ENCODE results near the gene RAPGEF2. TPM values are rescaled to one million over a fixed set of nuclear protein-coding genes. Genes with fewer than 3 reads are reported as not detected.
"Not testable (repeated sequence)": the region's sequence is repeated elsewhere in the genome, so short reads cannot be mapped to it uniquely, and the experiment has no call there.

The RAPGEF2 gene
- total RNA-seq, 2 donors from 2014 or later: 22.8 to 40.0 TPM

DNA sequence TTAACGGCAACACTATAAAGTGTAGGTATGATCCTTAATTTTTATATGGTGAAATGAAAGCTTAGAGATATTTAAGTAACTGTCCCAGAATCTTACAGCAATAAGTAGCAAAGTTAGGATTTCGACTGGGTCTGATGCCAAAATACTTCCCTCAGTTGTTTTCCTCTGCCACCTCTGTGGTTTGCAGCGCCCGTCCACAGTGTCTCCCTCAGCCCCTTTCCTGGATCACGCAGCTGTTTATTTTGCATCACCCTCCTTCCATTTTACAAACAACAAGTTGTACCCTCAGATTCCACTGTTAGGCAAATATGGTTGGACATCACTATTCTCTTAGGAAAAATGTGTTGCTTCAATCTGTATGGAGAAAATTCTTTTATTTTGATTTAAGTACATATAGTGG, 56.1 kb downstream of the RAPGEF2 start:
- no peaks in the 10 kb centered on the region for H3K27me3 ChIP-seq
- no peak for DNase-seq
- H3K4me3 ChIP-seq: no peak overlapping the region
- intact Hi-C loops (cut with DNase I): no loop called here
- no peaks in the 10 kb centered on the region for H3K9me3 ChIP-seq
- H3K4me1 ChIP-seq: no peaks in the 10 kb centered on the region
- no peak overlapping the region for H3K9ac ChIP-seq (ENCODE audit: low read depth in 2 of 2, low read length in 2 of 2)
- no peak for TF ChIP-seq CTCF (IDR thresholded peaks at IDR 0.05)
- H3K27ac ChIP-seq: no peak overlapping the region
- H3K36me3 ChIP-seq: no peaks in the 10 kb centered on the region

DNA sequence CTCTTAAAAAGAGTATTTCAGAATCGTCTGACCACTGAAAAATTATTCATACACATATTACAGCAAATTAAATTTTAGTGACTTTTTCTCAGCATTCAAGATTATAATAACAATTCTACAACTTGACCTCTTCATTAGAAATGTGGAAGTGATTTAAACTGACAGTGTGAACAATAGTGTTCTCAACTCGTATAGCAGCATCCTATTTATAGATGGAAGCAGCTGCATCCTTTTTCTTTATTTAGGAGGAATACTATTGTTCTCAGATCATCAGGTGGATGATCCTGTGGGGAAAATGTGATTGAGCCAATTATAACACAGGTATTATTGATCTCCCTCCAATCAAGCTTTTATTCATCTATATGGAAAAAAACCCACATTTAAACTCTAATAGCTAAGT, 56.7 kb downstream of the RAPGEF2 start:
- H3K4me1 ChIP-seq: no peaks in the 10 kb centered on the region
- intact Hi-C loops (cut with DNase I): no loop called here
- no peak for DNase-seq

DNA sequence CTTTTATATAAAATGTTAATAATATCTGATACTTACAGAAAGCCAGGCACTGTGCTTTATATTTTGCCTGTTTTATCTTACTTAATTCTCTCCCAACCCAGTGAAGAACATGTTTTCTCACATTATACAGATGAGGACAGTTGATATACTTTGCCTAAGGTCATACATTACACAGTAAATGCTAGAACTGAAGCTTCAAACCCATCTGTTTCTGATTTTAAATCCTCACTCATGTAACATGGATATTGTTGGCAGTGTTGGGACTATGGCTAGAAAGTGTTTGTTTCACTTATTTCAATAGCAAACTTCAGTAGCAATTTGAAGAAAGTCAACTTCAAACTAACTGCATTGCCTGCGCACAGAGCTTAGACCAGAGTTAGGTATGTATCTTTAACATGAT, 57.4 kb downstream of the RAPGEF2 start:
- Histone ChIP-seq H3K27ac (no peak overlapping the region), H3K4me3 (no peak overlapping the region), H3K4me1 (no peaks in the 10 kb centered on the region), H3K9me3 (no peaks in the 10 kb centered on the region), H3K27me3 (no peaks in the 10 kb centered on the region), H3K36me3 (no peaks in the 10 kb centered on the region), H3K9ac (ENCODE audit: low read depth in 2 of 2, low read length in 2 of 2) (no peak overlapping the region)
- TF ChIP-seq CTCF (IDR thresholded peaks at IDR 0.05): no peak
- no peak for DNase-seq
- intact Hi-C loops (cut with DNase I): no loop called here

More for the DNA sequence above, 56.7 kb downstream of the RAPGEF2 start:
- no peak overlapping the region for H3K4me3 ChIP-seq
- H3K27ac ChIP-seq: no peak overlapping the region
- no peaks in the 10 kb centered on the region for H3K27me3 ChIP-seq
- no peaks in the 10 kb centered on the region for H3K36me3 ChIP-seq
- H3K9ac ChIP-seq (ENCODE audit: low read depth in 2 of 2, low read length in 2 of 2): no peak overlapping the region
- no peak for TF ChIP-seq CTCF (IDR thresholded peaks at IDR 0.05)
- H3K9me3 ChIP-seq: no peaks in the 10 kb centered on the region

DNA sequence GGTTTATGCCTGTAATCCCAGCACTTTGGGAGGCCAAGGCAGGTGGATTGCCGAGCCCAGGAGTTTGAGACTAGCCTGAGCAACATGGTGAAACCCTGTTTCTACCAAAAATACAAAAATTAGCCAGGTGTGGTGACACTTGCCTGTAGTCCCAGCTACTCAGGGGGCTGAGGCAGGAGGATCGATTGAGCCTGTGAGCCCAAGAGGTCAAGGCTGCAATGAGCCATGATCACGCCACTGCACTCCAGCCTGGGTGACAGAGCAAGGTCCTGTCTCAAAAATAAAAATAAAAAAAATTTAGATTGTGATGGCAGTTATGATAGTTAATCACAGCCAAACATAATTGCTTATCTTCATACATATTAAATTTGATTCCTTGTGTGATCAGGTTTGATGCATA, 58.6 kb downstream of the RAPGEF2 start:
- H3K27me3 ChIP-seq; H3K9ac ChIP-seq (ENCODE audit: low read depth in 2 of 2, low read length in 2 of 2); H3K4me3 ChIP-seq; H3K9me3 ChIP-seq; DNase-seq; H3K27ac ChIP-seq; intact Hi-C loops (cut with DNase I); H3K4me1 ChIP-seq; H3K36me3 ChIP-seq: not testable (repeated sequence)

DNA sequence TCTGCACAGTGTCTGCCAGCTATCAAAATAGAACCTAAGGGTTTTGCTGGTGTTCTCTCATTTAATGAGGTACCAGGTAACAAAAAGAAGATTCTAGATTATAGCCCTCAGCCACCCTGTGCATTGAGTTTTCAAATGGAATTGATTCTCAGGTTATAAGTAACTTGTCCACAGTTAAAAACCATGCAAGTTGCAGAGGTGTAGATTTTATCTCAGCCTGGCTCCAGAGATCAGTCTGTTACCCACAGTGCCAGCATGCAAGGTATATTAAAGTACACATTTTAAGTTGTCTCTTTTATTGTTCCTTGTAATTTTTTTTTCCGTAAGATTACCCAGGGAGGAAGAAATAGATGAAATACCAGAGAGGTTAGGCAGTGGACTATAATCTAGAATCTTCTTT, 59.7 kb downstream of the RAPGEF2 start:
- intact Hi-C loops (cut with DNase I): no loop called here
- TF ChIP-seq CTCF (IDR thresholded peaks at IDR 0.05): no peak
- H3K9me3 ChIP-seq: no peaks in the 10 kb centered on the region
- no peak for DNase-seq
- H3K9ac ChIP-seq (ENCODE audit: low read depth in 2 of 2, low read length in 2 of 2): no peak overlapping the region
- H3K27ac ChIP-seq: no peak overlapping the region
- no peaks in the 10 kb centered on the region for H3K4me1 ChIP-seq
- no peak overlapping the region for H3K4me3 ChIP-seq
- H3K36me3 ChIP-seq: no peaks in the 10 kb centered on the region
- no peaks in the 10 kb centered on the region for H3K27me3 ChIP-seq

GRCh38 chr4:159163521-159163920, 60.6 kb downstream of the RAPGEF2 start:
- TF ChIP-seq CTCF (IDR thresholded peaks at IDR 0.05): no peak
- DNase-seq: no peak
- H3K4me1 ChIP-seq: no peaks in the 10 kb centered on the region
- no peak overlapping the region for H3K9ac ChIP-seq (ENCODE audit: low read depth in 2 of 2, low read length in 2 of 2)
- H3K4me3 ChIP-seq: no peak overlapping the region
- no peaks in the 10 kb centered on the region for H3K9me3 ChIP-seq
- H3K27me3 ChIP-seq: no peaks in the 10 kb centered on the region
- H3K27ac ChIP-seq: no peak overlapping the region
- intact Hi-C loops (cut with DNase I): no loop called here
- no peaks in the 10 kb centered on the region for H3K36me3 ChIP-seq

Data from colonic mucosa (tissue), 4 donors.